ENCODE data around the gene KCNN3.

DNA sequence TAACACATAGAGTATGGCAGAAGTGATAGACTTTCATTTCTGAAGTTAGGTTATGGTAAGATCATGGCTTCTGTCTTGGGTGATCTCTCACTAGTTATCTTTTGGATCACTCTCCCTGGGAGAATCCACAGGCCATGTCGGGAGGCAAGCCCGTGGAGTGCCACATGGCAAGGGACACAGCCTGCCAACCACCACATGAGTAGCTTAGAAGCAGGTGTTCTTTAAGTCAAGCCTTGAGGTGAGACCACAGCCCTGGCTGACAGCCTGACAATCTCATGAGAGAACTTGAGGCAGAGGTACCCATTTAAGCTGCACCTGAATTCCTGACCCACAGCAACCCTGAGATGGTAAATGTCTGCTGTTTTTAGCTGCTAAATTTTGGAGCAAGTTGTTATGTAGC lies 130.4 kb downstream of the KCNN3 start:
- no peak for TF ChIP-seq CTCF (IDR thresholded peaks at IDR 0.05; ENCODE audit: poor library complexity, severe bottlenecking)
- no peak for TF ChIP-seq RAD21 (conservative IDR thresholded peaks at IDR 0.05)
- TF ChIP-seq SMC3 (conservative IDR thresholded peaks at IDR 0.05; ENCODE audit: poor library complexity), result no peak
- TF ChIP-seq, protein P1, sequence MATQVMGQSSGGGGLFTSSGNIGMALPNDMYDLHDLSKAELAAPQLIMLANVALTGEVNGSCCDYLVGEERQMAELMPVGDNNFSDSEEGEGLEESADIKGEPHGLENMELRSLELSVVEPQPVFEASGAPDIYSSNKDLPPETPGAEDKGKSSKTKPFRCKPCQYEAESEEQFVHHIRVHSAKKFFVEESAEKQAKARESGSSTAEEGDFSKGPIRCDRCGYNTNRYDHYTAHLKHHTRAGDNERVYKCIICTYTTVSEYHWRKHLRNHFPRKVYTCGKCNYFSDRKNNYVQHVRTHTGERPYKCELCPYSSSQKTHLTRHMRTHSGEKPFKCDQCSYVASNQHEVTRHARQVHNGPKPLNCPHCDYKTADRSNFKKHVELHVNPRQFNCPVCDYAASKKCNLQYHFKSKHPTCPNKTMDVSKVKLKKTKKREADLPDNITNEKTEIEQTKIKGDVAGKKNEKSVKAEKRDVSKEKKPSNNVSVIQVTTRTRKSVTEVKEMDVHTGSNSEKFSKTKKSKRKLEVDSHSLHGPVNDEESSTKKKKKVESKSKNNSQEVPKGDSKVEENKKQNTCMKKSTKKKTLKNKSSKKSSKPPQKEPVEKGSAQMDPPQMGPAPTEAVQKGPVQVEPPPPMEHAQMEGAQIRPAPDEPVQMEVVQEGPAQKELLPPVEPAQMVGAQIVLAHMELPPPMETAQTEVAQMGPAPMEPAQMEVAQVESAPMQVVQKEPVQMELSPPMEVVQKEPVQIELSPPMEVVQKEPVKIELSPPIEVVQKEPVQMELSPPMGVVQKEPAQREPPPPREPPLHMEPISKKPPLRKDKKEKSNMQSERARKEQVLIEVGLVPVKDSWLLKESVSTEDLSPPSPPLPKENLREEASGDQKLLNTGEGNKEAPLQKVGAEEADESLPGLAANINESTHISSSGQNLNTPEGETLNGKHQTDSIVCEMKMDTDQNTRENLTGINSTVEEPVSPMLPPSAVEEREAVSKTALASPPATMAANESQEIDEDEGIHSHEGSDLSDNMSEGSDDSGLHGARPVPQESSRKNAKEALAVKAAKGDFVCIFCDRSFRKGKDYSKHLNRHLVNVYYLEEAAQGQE (IDR thresholded peaks at IDR 0.05; ENCODE audit: borderline replicate concordance), result no peak
- TF ChIP-seq MXI1 (conservative IDR thresholded peaks at IDR 0.05; ENCODE audit: poor library complexity, severe bottlenecking), result no peak
- no peak for TF ChIP-seq POLR2AphosphoS5 (IDR thresholded peaks at IDR 0.05)
- no peak for TF ChIP-seq EP300 (conservative IDR thresholded peaks at IDR 0.05; ENCODE audit: poor library complexity, severe bottlenecking)
